ENCODE data around the gene ZCWPW2.

Gene ZCWPW2

GRCh38 chr3:28569357-28569756 is 220.8 kb downstream of the ZCWPW2 start:
- no peaks in the 10 kb centered on the region for H3K4me1 ChIP-seq (ENCODE audit: control insufficient read depth, insufficient read depth, low read length)
- no peaks in the 10 kb centered on the region for H3K27me3 ChIP-seq (ENCODE audit: control insufficient read depth in 1 of 2, insufficient read depth in 2 of 2, low read length in 2 of 2)
- H3K27ac ChIP-seq (ENCODE audit: low read length): no peak overlapping the region
- no peak overlapping the region for H3K9ac ChIP-seq (ENCODE audit: low read length in 2 of 2)
- H3K9me3 ChIP-seq (ENCODE audit: control insufficient read depth in 2 of 2, low read length in 2 of 2): peaks cover 0 to 5% of the 10 kb centered on the region in 2 donors
- H3K36me3 ChIP-seq (ENCODE audit: control insufficient read depth in 2 of 2, insufficient read depth in 2 of 2, low read length in 2 of 2): no peaks in the 10 kb centered on the region
- no peak overlapping the region for H3K4me3 ChIP-seq (ENCODE audit: low read length in 2 of 2)

- Histone ChIP-seq H3K9me3 (ENCODE audit: control insufficient read depth in 2 of 2, low read length in 2 of 2) (no peaks in the 10 kb centered on the region), H3K27ac (ENCODE audit: low read length) (no peak overlapping the region), H3K9ac (ENCODE audit: low read length in 2 of 2) (no peak overlapping the region), H3K27me3 (ENCODE audit: control insufficient read depth in 1 of 2, insufficient read depth in 2 of 2, low read length in 2 of 2) (peaks cover 0 to 2% of the 10 kb centered on the region in 2 donors), H3K36me3 (ENCODE audit: control insufficient read depth in 2 of 2, insufficient read depth in 2 of 2, low read length in 2 of 2) (no peaks in the 10 kb centered on the region), H3K4me1 (ENCODE audit: control insufficient read depth, insufficient read depth, low read length) (peaks cover 15% of the 10 kb centered on the region), H3K4me3 (ENCODE audit: low read length in 2 of 2) (no peak overlapping the region)
Observed at GRCh38 chr3:28574036-28574435, 225.5 kb downstream of the ZCWPW2 start.

GRCh38 chr3:28575100-28575745 is 226.7 kb downstream of the ZCWPW2 start:
- no peak overlapping the region for H3K27ac ChIP-seq (ENCODE audit: low read length)
- peaks cover 15% of the 10 kb centered on the region for H3K4me1 ChIP-seq (ENCODE audit: control insufficient read depth, insufficient read depth, low read length)
- no peaks in the 10 kb centered on the region for H3K9me3 ChIP-seq (ENCODE audit: control insufficient read depth in 2 of 2, low read length in 2 of 2)
- peak overlapping the region in 1 of 2 donors; percentile 9 for H3K9ac ChIP-seq (ENCODE audit: low read length in 2 of 2)
- peaks cover 0 to 2% of the 10 kb centered on the region in 2 donors for H3K27me3 ChIP-seq (ENCODE audit: control insufficient read depth in 1 of 2, insufficient read depth in 2 of 2, low read length in 2 of 2)
- peak overlapping the region; percentile 74 to 78 for H3K4me3 ChIP-seq (ENCODE audit: low read length in 2 of 2)
- no peaks in the 10 kb centered on the region for H3K36me3 ChIP-seq (ENCODE audit: control insufficient read depth in 2 of 2, insufficient read depth in 2 of 2, low read length in 2 of 2)

All from stomach smooth muscle (tissue), 2 donors.